ENCODE data around the gene MYOD1.

MYOD1 gene

DNA sequence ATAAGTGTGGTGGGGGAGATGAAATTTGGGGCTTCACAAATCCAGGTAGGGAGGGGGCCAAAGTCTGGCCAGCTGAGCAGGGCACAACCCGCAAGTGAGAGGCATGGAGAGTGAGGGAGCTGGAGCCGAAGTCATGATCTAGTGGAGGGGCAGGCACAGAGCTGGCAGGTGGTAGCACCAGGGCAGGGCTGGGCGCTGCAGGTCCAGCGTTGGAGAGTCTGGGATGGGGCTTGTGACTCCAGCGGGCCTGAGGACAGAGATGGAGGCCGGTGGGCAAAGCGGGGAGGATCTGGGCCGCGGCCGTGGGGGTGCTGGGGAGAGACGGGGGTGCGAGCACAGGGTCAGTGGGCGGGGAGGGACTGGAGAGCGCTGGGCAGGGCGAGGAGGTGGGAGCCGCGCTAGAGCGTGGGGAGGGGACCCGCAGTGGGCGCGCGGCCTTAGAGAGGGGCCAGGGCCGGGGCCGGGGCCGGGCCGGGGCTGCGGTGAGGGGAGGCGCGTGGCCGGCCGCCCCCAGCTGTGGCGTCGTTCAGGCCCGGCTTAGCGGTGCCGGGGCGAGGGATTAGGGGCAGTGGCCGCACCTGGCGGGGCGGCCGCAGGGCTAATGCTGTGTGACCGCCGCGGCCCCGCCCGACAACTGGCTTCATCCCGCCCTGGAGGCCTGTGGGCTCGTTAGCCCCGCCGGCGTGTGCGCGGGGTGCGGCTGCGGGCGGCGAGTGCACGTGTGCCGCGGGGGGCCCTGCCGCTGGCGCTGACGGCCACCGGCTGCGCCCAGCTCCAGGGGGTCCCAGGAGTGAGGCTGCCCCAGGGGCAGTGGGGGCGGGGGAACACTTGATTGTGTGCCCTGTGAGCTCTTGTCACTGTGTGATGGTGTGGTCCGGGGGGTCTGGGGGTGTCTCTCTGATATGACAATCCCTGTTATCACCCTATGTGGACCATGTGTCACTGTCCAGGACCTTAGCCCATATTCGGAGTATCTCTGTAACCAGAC lies 23.6 kb upstream of the MYOD1 start:
- H3K9me3 Mint-ChIP-seq: no peaks in the 10 kb centered on the region
- H3K4me1 Mint-ChIP-seq: no peaks in the 10 kb centered on the region
- DNase-seq: no peak
- H3K4me3 Mint-ChIP-seq: no peak overlapping the region
- H3K27ac Mint-ChIP-seq: no peak overlapping the region
- peaks cover 61% of the 10 kb centered on the region for H3K27me3 Mint-ChIP-seq
- no peaks in the 10 kb centered on the region for H3K36me3 Mint-ChIP-seq
- CTCF ChIA-PET: no interaction called here

GRCh38 chr11:17696741-17697140 lies 22.6 kb upstream of the MYOD1 start:
- no peaks in the 10 kb centered on the region for H3K4me1 Mint-ChIP-seq
- no peak overlapping the region for H3K4me3 Mint-ChIP-seq
- H3K27me3 Mint-ChIP-seq: peaks cover 57% of the 10 kb centered on the region
- CTCF ChIA-PET: no interaction called here
- H3K27ac Mint-ChIP-seq: no peak overlapping the region
- no peak for DNase-seq
- H3K9me3 Mint-ChIP-seq: no peaks in the 10 kb centered on the region
- H3K36me3 Mint-ChIP-seq: no peaks in the 10 kb centered on the region

DNA sequence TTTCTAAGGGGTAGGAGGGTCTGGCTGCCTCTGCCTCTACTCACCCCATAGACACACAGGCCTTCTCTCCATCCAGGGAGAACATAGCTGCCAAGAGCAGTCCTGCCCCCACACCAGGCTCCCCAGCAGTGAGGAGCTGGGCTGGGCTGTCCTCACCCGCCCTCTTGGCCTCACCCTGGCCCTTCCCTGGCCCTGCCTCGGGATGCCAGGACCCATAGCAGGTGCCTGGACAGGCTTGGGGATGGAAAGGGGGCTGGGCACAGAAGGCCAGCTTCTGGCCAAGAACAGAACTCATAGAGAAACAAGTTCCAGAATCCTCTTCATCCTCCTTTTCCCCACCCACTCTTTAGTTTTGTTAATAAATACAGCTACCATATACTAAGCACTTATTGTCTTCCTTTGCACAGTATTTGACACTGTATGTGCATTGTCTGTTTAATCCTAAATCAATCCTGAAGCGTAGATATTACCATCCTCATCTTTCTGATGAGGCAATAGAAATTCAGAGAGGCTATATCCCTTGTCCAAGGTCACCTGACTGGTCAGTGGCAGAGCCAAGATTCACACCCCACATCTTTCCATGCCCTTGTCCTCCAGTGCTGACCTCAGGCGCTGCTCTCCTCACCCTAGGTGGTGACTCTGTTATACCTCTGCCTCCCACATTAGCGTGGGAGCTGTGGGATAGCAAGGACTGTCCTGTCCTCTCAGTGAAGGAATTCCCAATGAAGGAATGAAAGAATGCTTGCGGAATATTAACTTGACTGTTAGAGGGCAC lies 22.0 kb upstream of the MYOD1 start:
- DNase-seq: no peak
- peaks cover 52% of the 10 kb centered on the region for H3K27me3 Mint-ChIP-seq
- no peak overlapping the region for H3K27ac Mint-ChIP-seq
- no peak overlapping the region for H3K4me3 Mint-ChIP-seq
- H3K4me1 Mint-ChIP-seq: no peaks in the 10 kb centered on the region
- CTCF ChIA-PET: no interaction called here
- no peaks in the 10 kb centered on the region for H3K9me3 Mint-ChIP-seq
- H3K36me3 Mint-ChIP-seq: no peaks in the 10 kb centered on the region

DNA sequence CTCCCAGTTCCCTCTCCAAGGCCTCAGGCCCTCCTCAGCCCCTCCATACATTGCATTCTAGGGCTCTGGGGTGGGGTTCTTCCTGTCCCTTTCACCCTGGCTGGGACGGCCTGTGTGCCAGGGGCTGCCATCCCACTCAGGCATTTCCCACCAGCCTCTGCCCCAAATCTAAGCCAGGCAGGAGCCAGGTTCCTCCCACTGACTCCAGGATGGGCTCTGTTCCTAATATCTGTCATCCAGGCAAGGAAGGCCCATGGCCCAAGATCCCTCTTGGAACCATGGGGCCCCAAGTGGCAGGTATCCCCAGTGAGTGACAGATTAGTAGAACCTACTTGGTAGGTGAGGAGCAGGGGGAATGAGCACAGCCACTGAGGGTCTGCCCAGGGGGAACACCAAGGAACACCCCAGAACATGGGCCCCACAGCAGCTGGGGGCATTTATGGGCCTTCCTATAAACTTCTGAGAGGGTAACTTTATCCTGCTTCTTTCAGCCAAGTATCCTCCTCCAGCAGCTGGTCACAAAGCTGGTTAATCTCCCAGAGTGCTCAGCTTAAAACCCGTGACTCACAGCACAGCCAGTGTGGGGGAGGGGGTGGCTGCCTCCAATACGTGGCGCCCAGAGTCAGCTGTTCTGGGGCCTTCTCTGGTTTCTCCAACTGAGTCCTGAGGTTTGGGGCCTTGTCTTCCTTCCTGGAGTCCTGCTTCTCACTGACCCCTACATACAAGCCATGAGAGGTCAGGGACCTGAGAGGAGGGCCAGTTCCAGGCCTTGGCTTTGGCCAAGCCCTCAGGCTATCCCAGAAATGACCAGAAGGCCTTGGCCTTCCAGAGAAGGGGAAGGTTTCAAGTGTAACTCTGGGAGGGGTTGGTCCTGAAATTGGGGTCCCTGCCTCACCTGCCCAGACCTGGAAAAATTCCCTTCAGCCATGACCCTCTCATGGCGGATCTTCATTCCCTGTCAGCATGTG lies 19.9 kb upstream of the MYOD1 start:
- H3K27me3 Mint-ChIP-seq: peaks cover 38% of the 10 kb centered on the region
- DNase-seq: no peak
- H3K36me3 Mint-ChIP-seq: no peaks in the 10 kb centered on the region
- CTCF ChIA-PET: no interaction called here
- no peaks in the 10 kb centered on the region for H3K4me1 Mint-ChIP-seq
- H3K9me3 Mint-ChIP-seq: no peaks in the 10 kb centered on the region
- no peak overlapping the region for H3K4me3 Mint-ChIP-seq
- H3K27ac Mint-ChIP-seq: no peak overlapping the region

DNA sequence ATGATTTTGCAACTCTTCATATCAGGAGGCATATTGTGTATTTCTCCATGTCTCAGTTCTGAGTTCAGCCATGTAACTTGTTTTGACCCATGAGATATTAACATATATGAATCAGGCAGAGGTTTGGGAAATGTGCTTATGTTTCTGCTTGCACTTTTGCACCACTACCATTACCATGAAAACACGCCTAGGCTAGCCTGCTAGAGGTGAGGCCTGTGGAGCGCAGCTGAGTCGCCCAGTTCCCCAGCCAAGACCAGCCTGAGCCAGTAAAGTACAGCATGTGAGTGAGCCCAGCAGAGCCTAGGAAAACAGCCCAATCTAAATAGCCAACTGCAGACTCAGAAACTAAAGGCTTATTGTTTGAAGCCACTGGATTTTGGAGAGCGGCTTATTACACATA lies 18.4 kb upstream of the MYOD1 start:
- Mint-ChIP-seq H3K27me3 (peaks cover 27% of the 10 kb centered on the region), H3K4me3 (no peak overlapping the region), H3K9me3 (no peaks in the 10 kb centered on the region), H3K36me3 (no peaks in the 10 kb centered on the region), H3K4me1 (no peaks in the 10 kb centered on the region), H3K27ac (no peak overlapping the region)
- CTCF ChIA-PET: no interaction called here
- no peak for DNase-seq

DNA sequence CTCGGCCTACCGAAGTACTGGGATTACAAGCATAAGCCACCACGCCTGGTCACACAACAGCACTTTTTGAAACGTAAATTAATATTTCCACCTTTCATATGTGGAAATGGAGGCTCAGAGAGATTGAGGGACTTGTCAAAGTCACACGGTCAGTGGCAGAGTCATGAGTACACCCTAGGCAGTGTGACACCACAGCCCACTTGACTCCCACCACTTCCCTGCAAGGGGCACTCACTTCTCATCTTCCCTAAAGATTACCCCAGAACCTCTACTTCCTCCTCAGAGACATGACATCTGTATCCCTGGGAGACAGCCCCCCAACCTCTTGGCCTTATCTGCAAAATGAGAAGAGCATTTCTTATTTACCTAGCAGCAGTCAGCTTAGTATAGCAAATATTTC lies 16.5 kb upstream of the MYOD1 start:
- CTCF ChIA-PET: interaction anchor here (1.3 kb wide), 1 partner anchor 28 kb away, joined by 4 read pairs; no protein-coding TSS in a partner anchor
- H3K9me3 Mint-ChIP-seq: no peaks in the 10 kb centered on the region
- no peak overlapping the region for H3K4me3 Mint-ChIP-seq
- no peak overlapping the region for H3K27ac Mint-ChIP-seq
- H3K4me1 Mint-ChIP-seq: no peaks in the 10 kb centered on the region
- H3K27me3 Mint-ChIP-seq: peaks cover 12% of the 10 kb centered on the region
- H3K36me3 Mint-ChIP-seq: no peaks in the 10 kb centered on the region
- no peak for DNase-seq

DNA sequence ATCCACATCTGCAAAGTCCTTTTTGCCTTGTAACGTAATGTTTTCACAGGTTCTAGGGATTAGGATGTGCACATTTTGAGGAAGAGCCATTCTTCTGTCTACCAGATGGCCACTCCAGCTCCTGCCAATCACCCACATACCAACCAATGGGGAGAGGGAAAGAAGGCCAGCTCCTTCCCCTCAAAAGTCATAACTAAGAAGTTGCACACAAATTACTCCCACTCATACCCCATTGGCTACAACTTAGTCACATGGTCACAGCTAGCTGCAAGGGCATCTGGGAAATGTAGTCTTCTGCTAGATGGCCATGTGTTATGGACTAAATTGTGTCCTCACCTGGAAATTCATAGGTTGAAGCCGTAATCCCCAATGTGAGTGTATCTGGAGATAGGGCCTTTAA lies 15.4 kb upstream of the MYOD1 start:
- no peak overlapping the region for H3K27ac Mint-ChIP-seq
- H3K9me3 Mint-ChIP-seq: no peaks in the 10 kb centered on the region
- H3K4me3 Mint-ChIP-seq: no peak overlapping the region
- no peak for DNase-seq
- no peaks in the 10 kb centered on the region for H3K36me3 Mint-ChIP-seq
- H3K27me3 Mint-ChIP-seq: peaks cover 8% of the 10 kb centered on the region
- CTCF ChIA-PET: no interaction called here
- no peaks in the 10 kb centered on the region for H3K4me1 Mint-ChIP-seq

DNA sequence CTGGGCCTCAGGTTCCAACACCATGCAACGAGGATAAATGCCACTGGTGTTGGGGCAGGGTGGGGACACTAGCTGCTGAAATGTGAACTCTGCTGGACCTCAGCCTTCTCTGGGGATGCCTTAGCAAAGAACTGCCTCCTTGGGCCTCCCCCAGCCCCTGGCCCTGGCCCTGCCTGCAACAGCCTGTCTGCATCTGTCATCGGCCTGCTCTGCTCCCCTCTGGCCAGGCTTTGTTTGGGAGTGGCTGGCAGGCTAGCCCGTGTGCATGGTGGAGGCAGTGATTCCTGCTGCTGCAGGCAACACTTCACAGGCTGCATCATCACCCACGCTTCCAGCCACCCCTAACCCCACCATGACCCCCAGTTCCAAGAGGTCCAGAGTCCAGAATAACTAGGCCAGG lies 11.5 kb upstream of the MYOD1 start:
- CTCF ChIA-PET: no interaction called here
- DNase-seq: no peak
- H3K27me3 Mint-ChIP-seq: peaks cover 8% of the 10 kb centered on the region
- no peaks in the 10 kb centered on the region for H3K36me3 Mint-ChIP-seq
- H3K27ac Mint-ChIP-seq: no peak overlapping the region
- no peak overlapping the region for H3K4me3 Mint-ChIP-seq
- no peaks in the 10 kb centered on the region for H3K4me1 Mint-ChIP-seq
- H3K9me3 Mint-ChIP-seq: no peaks in the 10 kb centered on the region

GRCh38 chr11:17711836-17712235 lies 7.5 kb upstream of the MYOD1 start:
- peaks cover 20% of the 10 kb centered on the region for H3K27me3 Mint-ChIP-seq
- CTCF ChIA-PET: no interaction called here
- DNase-seq: no peak
- no peaks in the 10 kb centered on the region for H3K36me3 Mint-ChIP-seq
- H3K9me3 Mint-ChIP-seq: no peaks in the 10 kb centered on the region
- H3K27ac Mint-ChIP-seq: no peak overlapping the region
- no peaks in the 10 kb centered on the region for H3K4me1 Mint-ChIP-seq
- no peak overlapping the region for H3K4me3 Mint-ChIP-seq

DNA sequence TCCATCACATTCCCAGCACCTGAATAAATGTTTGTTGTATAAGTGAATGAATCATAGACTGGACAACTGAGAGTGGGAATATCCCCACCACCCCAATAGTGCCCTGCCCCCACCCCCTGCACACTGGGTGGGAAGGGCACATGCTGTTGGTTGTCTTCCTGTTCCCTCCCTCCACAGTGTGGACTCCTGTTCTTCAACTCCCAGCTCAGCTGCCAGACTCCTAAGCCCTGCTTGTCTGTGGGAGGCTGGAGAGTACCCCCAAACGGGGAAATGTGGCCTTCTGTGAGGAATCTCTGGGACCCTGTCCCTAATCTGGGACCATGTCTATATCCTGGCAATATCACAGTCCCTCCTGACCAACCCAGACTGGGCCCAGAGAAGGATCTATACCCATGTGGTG lies 5.5 kb upstream of the MYOD1 start:
- DNase-seq: no peak
- Mint-ChIP-seq H3K27me3 (peaks cover 20% of the 10 kb centered on the region), H3K4me3 (no peak overlapping the region), H3K27ac (no peak overlapping the region), H3K36me3 (no peaks in the 10 kb centered on the region), H3K9me3 (no peaks in the 10 kb centered on the region), H3K4me1 (no peaks in the 10 kb centered on the region)
- CTCF ChIA-PET: no interaction called here

GRCh38 chr11:17714356-17714854 lies 5.0 kb upstream of the MYOD1 start:
- no peaks in the 10 kb centered on the region for H3K36me3 Mint-ChIP-seq
- no peaks in the 10 kb centered on the region for H3K4me1 Mint-ChIP-seq
- no peaks in the 10 kb centered on the region for H3K9me3 Mint-ChIP-seq
- H3K4me3 Mint-ChIP-seq: no peak overlapping the region
- H3K27ac Mint-ChIP-seq: no peak overlapping the region
- peaks cover 20% of the 10 kb centered on the region for H3K27me3 Mint-ChIP-seq
- CTCF ChIA-PET: no interaction called here
- no peak for DNase-seq

- Mint-ChIP-seq H3K4me3 (no peak overlapping the region), H3K27me3 (peaks cover 20% of the 10 kb centered on the region), H3K9me3 (no peaks in the 10 kb centered on the region), H3K27ac (no peak overlapping the region), H3K36me3 (no peaks in the 10 kb centered on the region), H3K4me1 (no peaks in the 10 kb centered on the region)
- CTCF ChIA-PET: no interaction called here
- DNase-seq: no peak
Observed at GRCh38 chr11:17714870-17715269, 4.5 kb upstream of the MYOD1 start.

DNA sequence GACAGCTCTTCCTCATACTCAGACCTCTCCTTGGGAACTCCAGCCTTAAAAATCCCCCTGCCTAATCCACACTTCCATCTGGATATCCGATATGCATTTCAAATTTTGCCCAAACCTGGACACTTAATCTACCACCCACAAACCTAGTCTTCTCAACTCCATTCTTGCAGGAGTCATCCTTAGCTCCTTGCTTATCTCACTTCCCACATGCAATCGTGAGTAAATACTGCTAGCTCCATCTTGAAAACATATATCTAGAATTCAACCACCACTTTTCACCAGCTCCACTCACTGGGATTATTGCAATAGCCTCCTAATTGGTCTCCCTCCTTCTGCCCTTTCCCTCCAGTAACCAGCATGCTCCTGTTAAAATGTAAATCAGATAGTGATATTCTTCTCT lies 2.6 kb upstream of the MYOD1 start:
- Mint-ChIP-seq H3K9me3 (no peaks in the 10 kb centered on the region), H3K4me3 (no peak overlapping the region), H3K27ac (no peak overlapping the region), H3K27me3 (peaks cover 18% of the 10 kb centered on the region), H3K36me3 (no peaks in the 10 kb centered on the region), H3K4me1 (no peaks in the 10 kb centered on the region)
- DNase-seq: no peak
- CTCF ChIA-PET: no interaction called here

GRCh38 chr11:17718015-17718414 lies 1.4 kb upstream of the MYOD1 start:
- Mint-ChIP-seq H3K36me3 (no peaks in the 10 kb centered on the region), H3K27me3 (peaks cover 16% of the 10 kb centered on the region), H3K9me3 (no peaks in the 10 kb centered on the region), H3K4me1 (no peaks in the 10 kb centered on the region), H3K27ac (no peak overlapping the region), H3K4me3 (no peak overlapping the region)
- CTCF ChIA-PET: interaction anchor here (1.0 kb wide), 1 partner anchor 13 kb away, joined by 4 read pairs; no protein-coding TSS in a partner anchor
- no peak for DNase-seq
